HG03064 (cell line): ENCODE measurements around the gene HHATL.

Experiments
- ATAC-seq: cut with Tn5 transposase; IDR thresholded peaks from one replicate; pipeline ENCODE4 v1.9.1; 2021; ENCODE audit warnings: low read depth; ENCODE audit not compliant: unreplicated experiment

HHATL gene

DNA sequence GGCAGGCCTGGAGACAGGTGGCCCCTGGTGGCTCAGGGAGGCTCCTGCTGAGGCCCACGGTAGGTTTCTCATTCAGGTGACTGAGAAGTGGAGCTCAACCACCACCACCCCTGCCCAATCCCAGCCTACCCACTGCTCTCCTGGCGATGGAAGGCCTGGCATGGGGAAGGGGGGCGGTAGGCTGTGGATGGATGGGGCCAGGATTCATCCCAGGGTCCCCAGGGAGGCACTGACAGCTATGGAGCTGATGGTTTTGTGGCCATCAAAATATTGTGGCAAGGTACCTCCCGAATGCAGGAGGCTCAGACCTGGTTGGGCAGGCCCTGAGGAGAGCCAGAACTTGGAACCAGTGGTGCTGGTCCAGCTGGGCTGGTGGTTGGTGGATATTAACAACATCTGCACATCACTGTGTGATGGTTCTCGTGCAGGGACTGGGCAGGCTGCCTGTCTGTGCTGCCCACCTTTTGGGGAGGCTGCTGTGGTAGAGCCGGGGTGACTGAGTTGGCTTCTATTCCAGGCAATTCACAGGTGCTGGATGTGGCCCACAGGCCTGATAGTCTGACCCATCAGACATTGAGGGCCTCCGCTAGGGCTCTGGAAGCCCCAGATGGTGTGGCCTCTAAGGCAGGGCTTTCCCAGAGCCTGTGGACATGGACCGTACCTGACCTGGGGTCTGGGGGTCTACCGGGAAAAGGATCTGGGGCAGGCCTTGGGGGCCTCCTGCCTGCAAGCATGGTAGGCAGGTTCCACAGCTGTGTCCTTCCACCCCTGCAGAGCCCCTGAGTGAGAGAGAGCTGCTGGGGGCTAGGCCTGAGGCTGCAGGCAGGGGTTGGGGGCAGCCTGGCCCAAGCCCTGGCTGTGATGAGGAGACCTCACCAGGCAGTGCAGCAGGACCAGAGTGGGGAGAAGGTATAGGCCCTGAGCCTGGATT lies 45.7 kb downstream of the HHATL start:
- no peak for ATAC-seq

DNA sequence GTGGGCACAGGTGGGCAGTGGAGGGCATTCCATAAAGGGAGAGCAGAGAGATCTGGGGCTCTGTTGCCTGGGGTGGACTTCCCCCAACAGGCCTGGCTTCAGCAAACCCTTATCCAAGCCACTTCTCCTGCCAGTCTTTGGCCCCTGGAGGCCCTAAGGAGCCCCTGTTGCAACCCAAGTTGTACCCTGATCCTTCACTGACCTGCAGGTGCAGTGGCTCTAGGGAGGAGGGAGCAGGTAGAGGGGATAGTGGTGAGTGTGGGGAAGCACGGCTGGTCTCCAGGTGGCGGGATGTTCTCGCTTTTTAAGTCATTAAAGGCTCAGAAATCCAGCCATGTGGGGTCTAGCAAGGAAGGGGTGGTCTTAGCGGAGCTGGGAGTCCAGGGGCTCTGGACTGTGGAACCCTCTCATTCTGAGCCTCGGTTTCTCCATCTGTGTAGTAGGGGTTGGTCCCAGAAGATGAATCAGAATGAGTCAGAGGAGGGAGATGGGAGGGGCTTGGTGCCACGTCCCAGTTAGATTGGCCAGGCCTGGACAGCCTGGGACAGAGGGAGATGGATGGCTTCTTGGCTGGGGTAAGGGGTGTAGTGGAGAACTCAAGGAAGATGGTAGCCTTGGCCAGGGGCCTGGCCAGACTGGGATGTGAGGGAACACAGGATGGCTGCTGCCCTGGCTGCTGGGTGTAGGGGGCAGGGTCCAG lies 46.5 kb downstream of the HHATL start:
- ATAC-seq: no peak

DNA sequence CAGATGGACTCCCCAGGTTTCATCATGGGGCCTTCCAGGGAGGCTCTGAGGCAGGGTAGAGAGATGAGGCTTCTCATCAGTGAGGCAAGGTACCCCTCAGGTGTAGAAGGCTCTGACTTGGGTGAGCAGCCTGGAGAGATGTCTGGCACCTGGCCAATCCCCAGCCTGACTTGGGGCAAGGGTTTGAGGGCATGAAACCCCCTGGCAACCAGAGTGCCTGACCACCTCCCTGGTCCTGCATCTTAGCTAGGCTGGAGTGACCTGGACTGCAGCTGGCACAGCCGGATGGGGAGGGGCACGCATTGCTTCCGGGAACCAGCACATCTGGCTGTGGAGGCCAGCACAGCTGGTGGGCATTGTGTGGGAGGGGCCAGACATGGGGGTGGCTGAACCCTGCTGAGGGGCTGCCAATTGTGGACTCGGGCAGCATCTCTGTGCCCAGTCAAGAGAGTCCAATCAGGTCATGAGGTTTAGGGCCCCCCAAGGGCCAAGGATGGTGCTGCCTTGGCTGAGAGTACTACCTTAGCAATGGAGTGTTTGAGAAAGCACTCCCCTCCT lies 47.2 kb downstream of the HHATL start:
- ATAC-seq: no peak

DNA sequence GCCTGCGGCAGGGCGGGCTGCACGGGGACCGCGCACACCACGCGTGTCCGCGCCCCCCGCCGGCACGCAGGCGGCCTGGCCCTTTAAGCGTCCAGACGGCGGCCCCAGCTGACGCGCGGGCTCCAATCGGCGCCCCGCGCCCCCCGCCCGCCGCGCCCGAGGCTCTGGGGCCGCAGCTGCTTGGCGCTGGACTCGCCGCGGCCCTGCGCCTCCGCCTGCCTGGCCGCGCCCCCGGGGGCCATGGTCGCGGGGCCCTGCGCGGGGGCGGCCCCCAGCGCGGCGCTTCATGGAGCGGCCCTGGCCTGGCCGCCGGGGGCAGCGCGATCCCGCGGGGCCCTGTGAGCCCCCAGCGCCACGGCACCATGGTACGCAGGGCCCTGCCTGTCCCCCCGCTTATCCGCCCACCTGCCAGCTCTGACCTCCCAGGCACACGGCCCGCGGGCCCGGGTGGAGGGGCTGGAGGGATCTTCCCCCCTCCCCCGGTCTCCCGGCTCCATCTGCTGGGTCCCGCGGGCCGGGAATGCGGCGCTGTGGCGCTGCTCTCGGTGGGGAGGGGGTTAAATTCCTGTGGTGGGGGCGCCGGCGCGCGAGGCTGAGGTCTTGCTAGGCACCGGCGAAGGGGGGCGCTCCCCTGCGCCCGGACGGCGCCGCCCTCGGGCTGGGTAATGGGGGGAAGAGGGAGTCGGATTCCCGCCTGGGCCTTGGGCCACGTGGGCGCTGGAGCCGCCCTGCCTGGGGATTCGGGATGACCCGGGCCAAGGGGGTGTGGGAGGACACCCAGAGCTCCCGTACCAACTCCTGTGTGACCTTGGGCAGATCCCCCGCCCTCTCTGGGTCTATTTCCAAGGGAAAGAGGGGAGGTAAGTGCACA lies 48.0 kb downstream of the HHATL start:
- no peak for ATAC-seq

DNA sequence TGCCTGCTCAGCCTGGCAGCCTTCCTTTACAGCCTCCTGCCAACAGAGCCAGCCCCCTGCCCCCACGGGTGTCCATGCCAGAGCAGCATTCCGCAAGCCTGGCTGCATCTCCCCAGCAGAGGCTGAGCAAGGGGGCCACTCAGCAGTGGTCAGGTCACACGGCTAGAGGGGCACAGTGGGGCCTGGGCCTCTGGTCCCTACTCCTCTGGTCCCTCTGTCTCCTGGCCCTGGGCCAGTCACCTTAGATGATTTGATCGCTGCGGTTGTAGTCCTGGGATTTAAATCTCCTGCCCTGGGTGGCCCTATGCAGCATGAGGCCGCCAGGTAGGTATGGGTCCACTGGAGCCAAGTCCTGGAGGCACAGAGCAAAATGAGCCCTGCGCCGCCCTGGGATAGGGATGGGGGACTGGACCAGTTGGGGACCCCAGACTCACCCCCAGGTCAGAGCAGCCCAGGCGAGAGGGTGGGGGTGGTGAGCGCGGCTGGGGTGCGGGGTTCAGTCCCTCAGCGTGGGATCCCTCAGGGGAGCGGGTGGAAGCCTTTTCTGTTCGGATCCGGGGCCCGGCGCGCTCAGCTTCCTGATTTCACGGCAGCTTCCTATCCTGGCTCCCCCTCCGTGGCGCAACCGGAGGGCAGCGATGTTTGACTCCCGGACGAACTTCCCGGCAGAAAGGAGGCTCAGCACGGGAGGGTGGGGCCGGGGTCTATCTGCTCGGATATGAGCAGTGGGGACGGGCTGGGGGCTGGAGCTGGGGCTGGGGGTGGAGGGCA lies 48.9 kb downstream of the HHATL start, which contains the start of gene ZBTB47:
Gene ZBTB47, plus strand, starts transcription at position 138 of the 771 bp plus-strand sequence. CDS start 4,659 bp downstream, outside the sequence.
- no peak for ATAC-seq

DNA sequence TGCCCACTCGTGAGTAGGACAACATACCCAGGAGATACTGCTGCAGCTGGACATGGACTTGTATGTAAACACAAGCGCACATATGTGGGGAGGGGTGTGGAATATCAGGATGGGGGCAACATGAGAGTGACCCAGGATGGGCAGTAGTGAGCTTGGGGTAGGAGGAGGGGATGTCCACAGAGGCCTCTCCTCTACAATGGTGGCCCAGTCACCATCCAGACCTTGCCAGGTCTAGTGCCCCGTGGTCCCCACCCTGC lies 49.4 kb downstream of the HHATL start:
- ATAC-seq: no peak

DNA sequence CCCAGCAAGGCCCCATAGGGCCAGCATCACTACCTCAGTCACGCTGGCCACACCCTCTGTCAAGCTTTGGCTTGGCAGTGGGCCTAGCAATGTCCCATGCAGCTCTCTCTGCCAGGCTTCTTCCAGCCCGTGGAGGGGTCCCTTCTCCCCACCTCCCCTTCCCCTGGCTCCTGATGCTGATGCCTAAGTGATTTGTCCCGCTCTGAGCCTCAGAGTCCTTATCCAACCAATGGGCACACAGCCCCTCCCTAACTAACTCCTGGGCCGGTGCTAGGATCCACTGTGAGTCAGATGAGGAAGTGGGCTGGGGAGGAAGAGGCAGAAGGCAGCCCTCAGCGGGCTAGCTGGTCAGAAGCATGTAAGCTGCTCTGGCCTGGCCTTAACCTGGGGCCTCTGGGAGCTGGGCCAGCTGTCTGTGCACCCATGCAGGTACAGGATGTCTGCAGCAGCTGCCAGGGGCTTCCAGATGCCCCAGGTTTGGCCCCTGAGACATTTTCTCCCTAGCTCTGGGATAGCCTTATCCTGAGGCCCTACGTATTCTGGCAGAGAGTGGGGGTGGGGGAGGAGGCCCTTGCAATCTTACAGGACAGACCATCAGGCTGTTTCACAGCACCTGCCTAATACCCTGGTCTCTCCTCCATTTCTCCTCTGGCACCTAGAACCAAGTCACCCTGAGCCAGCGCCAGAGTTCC lies 49.8 kb downstream of the HHATL start:
- ATAC-seq: peak; percentile 76

DNA sequence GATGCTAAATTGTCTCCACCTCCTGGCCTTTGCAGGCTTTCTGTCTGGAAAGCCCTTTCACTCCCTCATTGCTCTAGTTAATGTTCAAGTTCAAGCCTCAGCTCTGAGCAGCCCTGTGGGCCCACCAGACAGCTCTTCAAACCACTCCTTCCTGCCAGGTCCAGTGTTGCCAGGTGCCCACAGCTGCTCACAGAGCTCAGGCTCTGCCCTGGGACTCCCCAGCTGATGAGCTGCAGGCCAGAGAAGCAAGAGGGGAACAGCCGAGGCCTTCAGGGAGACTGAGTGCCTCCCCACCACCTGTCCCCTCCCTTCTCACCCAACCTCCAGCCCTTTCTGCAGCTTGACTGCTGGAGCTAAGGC lies 50.4 kb downstream of the HHATL start:
- ATAC-seq: peak; percentile 23

DNA sequence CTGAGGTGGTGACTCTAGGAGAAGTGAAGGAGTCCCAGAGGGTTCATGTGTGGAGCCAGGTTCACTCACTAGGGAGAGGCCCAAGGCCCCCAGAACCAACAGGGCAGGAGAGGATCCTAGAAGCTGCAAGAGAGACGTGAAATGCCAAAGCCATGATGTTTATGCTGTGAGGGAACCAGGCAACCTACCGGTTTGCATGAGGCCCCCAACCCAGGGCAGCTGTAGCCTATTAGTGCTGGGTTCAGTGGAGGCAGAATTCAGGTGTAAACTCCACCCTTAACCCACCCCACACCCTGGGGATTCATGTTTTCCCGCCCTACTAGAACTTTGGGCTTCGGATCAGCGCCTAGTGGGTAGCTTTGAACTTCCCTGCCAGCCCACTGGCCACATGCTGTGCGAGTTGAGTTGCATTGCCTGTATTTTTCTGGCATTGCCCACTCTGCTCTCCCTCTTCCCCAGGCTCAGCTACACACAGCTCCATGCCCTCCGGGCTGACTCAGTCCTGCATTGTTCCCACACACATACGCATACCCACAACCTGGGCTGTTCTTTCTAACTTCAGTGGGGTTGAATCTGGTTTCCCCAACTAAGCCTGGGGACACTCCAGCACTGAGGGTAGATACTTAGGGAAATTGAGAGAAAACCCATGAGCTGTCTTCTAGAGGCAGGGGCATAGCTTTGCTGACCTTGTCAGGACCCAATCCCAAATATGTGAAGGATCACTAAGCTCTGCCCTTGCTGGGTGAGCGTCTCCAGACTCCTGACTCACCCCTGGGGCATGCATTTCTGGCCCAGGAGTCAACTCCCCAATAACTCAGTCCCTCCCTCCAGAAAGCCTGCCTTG lies 51.1 kb downstream of the HHATL start:
- ATAC-seq: no peak

DNA sequence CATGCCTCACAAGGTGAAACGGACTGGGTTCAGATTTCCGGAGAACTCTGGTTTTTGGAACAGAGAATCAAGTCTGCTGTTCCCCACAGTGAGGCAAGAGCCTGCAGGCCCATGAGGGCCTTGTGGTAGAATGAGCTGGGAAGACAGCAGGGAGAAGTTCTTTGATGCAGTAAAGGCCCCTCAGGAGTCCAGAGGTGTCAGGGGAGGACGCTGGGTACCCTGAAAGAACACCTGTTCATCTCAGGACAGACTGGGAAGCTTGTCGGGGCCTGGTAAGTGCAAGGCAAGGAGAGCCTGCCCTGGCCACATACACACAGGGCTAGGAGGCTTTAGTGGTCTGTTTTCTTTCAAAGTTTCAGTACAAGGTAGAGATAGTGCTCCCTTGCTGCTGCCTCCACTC lies 52.8 kb downstream of the HHATL start:
- ATAC-seq: no peak

DNA sequence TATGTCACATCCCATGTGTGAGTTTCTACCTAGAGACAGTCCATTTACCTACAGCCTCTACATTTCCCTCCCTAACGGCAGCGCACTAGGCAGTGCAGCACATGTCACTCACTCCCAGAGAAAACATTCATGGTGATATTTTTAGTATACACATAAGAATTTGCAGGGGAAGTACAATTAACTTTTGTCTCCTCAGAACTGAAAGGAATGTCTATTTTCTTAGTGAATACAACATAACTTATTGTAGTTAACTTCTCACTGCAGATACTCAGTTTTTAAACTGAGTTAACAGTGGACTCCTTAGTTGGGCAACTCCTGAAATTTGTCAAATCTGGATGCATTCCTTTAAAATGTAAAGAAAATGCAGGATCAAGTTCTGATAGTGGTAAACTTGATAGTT lies 53.6 kb downstream of the HHATL start:
- no peak for ATAC-seq

DNA sequence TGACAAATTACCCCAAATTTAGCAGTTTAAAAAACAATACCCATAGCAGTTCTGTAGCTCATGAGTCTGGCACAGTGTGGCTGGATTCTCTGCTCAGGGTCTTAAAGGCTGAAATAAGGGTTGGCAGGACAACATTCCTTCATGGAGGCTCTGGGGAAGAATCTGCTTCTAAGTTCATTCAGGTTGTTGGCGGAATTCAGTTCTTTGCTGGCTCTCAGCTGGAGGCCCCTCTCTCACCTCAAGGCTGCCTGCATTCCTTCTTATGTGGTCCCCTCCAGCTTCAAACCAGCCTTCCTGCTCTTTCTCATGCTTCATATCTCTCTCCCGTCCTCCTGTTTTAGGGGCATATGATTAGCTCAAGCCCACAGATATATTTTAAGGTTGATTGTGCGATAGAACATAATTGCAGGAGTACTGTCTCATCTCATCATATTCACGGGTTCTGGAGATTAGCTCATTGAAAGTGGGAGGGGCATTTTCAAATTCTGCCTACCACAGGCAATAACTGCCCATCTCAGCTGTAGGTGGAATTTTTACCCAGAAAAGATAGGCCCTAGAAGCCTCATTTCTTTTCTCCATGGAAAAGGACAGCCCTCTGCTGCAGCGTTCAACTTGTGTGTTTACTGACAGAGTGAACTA lies 54.7 kb downstream of the HHATL start:
- no peak for ATAC-seq
